Large intestine (tissue), 3 donors: ENCODE data around the gene TLE1. TPM values are rescaled to one million over a fixed set of nuclear protein-coding genes. Genes with fewer than 3 reads are reported as not detected.

Experiments
- DNase-seq, 2 donors: peaks; one replicate each; pipeline versions ENCODE4 v3.0.0 to v3.0.0-alpha.2; 2013
- H3K27ac ChIP-seq: one replicate; pipeline ENCODE4 v1.5.1; 2013; ENCODE audit warnings: low read length
- H3K27me3 ChIP-seq: 2 replicates; pipeline ENCODE4 v1.6.1; 2013; ENCODE audit warnings: low read length; ENCODE audit not compliant: control insufficient read depth, insufficient read depth
- H3K36me3 ChIP-seq: 2 replicates; pipeline ENCODE4 v1.6.1; 2013; ENCODE audit warnings: low read length; ENCODE audit not compliant: control insufficient read depth, insufficient read depth
- H3K4me1 ChIP-seq: one replicate; pipeline ENCODE4 v1.6.1; 2013; ENCODE audit warnings: low read length; ENCODE audit not compliant: control insufficient read depth, insufficient read depth
- H3K4me3 ChIP-seq: one replicate; pipeline ENCODE4 v1.5.1; 2013; ENCODE audit warnings: low read length
- H3K9me3 ChIP-seq: one replicate; pipeline ENCODE4 v1.6.1; 2013; ENCODE audit warnings: mild to moderate bottlenecking, low read depth, low read length, moderate library complexity; ENCODE audit not compliant: control insufficient read depth
- WGBS: methylation state at CpG from one replicate; pipeline ENCODE4 v1.1.5; 2013; ENCODE audit warnings: low lambda C conversion rate; ENCODE audit not compliant: insufficient coverage; 5-methylcytosine and 5-hydroxymethylcytosine counted together
- polyA plus RNA-seq: library from polyadenylated mRNA; unstranded; fragments of 120-200 nt; gene quantifications from one replicate; pipeline ENCODE4 v1.2.1, GENCODE V29; 2013

TLE1 gene
- polyA plus RNA-seq, 1 donor, result 26.7 TPM

- H3K27ac ChIP-seq, result no peak overlapping the region
- no peak overlapping the region for H3K4me3 ChIP-seq
- H3K36me3 ChIP-seq, result peaks cover 3% of the 10 kb centered on the region
- H3K9me3 ChIP-seq, result no peaks in the 10 kb centered on the region
- no peaks in the 10 kb centered on the region for H3K27me3 ChIP-seq
- DNase-seq, result no peak
- H3K4me1 ChIP-seq, result no peaks in the 10 kb centered on the region
Measured at GRCh38 chr9:81578606-81579005, 110.7 kb downstream of the TLE1 start.

DNA sequence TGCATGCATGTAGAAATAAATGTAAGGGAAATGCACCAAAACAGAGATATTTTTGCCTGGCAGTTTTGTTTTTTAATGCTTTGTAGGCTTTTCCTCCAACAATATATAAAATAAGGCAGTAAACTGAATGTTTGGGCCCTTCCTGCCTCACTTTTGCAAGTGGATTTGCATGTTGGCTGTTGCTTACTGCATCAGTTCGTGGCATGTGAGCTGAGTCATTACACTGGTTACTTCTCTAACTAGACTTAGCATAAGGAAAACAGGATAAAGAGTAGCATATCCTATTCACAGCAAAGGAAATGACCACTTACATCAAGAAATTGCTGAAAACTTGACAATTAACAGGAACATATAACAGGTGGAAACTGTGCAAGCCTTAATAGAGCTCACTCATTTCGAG, 113.4 kb downstream of the TLE1 start:
- DNase-seq, result no peak
- no peak overlapping the region for H3K4me3 ChIP-seq
- H3K4me1 ChIP-seq, result no peaks in the 10 kb centered on the region
- no peak overlapping the region for H3K27ac ChIP-seq
- H3K27me3 ChIP-seq, result no peaks in the 10 kb centered on the region
- no peaks in the 10 kb centered on the region for H3K9me3 ChIP-seq
- no peaks in the 10 kb centered on the region for H3K36me3 ChIP-seq
- no CpG with 5 or more reads among the region's 2 CpGs for WGBS

DNA sequence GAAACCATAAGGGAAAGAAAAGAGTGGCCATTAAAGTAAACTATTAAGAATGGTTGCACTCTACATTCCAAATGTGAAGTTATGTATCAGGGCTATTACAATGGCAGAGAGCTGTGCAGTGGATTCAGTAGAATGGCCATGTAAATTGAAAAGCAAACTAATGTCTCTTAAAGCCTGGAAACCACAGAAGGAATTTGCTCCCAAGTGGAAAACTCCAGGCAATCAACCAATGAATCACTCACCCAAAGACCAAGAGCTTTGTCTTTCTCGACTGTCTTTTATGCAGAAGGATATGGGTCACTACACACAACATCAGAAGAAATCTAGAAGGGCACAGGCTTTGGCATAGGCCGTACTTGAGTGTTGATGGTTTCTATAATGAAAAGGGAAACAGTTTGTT, 114.9 kb downstream of the TLE1 start:
- no peaks in the 10 kb centered on the region for H3K9me3 ChIP-seq
- H3K27me3 ChIP-seq, result no peaks in the 10 kb centered on the region
- no peak overlapping the region for H3K27ac ChIP-seq
- 100% methylated on average over 1 of the region's 2 CpGs for WGBS
- H3K4me3 ChIP-seq, result no peak overlapping the region
- no peaks in the 10 kb centered on the region for H3K36me3 ChIP-seq
- no peaks in the 10 kb centered on the region for H3K4me1 ChIP-seq
- no peak for DNase-seq

- no peak overlapping the region for H3K4me3 ChIP-seq
- no peaks in the 10 kb centered on the region for H3K27me3 ChIP-seq
- no peaks in the 10 kb centered on the region for H3K9me3 ChIP-seq
- no peaks in the 10 kb centered on the region for H3K36me3 ChIP-seq
- H3K4me1 ChIP-seq, result no peaks in the 10 kb centered on the region
- no CpG with 5 or more reads among the region's 14 CpGs for WGBS
- DNase-seq, result no peak
- no peak overlapping the region for H3K27ac ChIP-seq
Measured at GRCh38 chr9:81573415-81574321, 115.7 kb downstream of the TLE1 start.

DNA sequence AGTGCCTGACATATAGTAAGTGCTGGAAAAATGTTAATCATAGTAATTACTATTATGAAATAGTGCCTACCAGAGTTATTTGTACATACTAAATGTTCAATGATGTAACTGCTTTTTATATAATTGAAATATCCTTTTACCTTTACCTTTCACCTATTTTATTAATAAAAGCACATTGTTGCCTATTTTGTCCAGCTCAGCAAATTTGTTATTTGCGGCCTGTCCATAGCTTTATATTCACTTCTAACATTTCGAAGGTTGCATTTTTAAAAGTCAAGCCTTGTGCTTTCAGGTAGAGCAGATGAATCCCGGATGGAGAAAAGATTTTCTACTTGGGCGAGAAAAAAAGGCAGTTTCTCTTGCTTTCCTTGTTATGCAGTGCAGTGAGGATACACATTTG, 119.3 kb downstream of the TLE1 start:
- WGBS, result 93% methylated on average over 3 of the region's 4 CpGs
- Histone ChIP-seq H3K27ac (no peak overlapping the region), H3K9me3 (no peaks in the 10 kb centered on the region), H3K4me3 (no peak overlapping the region), H3K4me1 (no peaks in the 10 kb centered on the region), H3K36me3 (no peaks in the 10 kb centered on the region), H3K27me3 (no peaks in the 10 kb centered on the region)
- DNase-seq, result no peak

GRCh38 chr9:81566074-81566698, 123.2 kb downstream of the TLE1 start:
- no peak overlapping the region for H3K27ac ChIP-seq
- no peaks in the 10 kb centered on the region for H3K27me3 ChIP-seq
- H3K4me1 ChIP-seq, result no peaks in the 10 kb centered on the region
- no peak for DNase-seq
- H3K9me3 ChIP-seq, result no peaks in the 10 kb centered on the region
- WGBS, result no CpG with 5 or more reads among the region's 5 CpGs
- no peak overlapping the region for H3K4me3 ChIP-seq
- no peaks in the 10 kb centered on the region for H3K36me3 ChIP-seq

DNA sequence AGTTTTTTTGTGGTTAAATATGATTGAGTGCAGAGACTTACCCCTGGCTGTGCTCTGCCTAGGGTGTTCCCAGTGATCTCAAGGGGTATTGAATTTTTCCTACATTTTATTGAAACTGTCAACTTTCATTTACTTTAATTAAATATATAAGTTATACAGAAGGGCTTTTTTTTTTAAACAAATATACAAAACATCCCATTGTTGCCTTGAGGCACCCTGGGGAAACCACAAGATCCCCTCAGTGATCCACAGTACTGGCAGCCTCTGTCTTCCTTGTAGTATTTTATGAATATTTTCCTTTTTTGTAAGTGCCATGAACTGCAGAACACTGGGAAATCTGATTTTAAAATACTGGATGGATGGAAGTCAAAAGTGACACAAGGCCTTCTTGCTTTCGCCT, 123.7 kb downstream of the TLE1 start:
- H3K4me1 ChIP-seq, result no peaks in the 10 kb centered on the region
- H3K36me3 ChIP-seq, result no peaks in the 10 kb centered on the region
- peak overlapping the region; percentile 22 for H3K27ac ChIP-seq
- no peaks in the 10 kb centered on the region for H3K27me3 ChIP-seq
- H3K9me3 ChIP-seq, result no peaks in the 10 kb centered on the region
- DNase-seq, result no peak
- no peak overlapping the region for H3K4me3 ChIP-seq
- no CpG with 5 or more reads among the region's 1 CpG for WGBS

DNA sequence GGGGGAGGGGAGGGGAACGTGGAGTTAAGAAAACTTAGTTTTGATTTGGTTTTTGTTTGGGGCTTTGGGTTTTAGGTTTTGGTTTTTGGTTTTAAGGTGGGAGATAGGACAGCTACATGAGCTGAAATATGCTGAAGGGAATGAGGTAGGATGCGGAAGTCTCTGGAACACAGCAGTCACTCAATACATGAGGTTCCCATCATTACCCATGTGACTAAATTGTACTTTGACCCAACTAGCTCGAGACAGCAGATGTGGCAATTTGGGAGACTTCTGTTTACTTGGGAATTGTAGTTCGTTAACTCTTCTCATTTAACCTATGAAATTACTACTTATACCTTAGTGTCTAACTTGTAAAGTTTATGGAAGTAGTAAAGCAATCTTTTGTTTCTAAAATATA, 124.2 kb downstream of the TLE1 start:
- H3K27me3 ChIP-seq, result no peaks in the 10 kb centered on the region
- no peaks in the 10 kb centered on the region for H3K4me1 ChIP-seq
- no peaks in the 10 kb centered on the region for H3K36me3 ChIP-seq
- no peak overlapping the region for H3K4me3 ChIP-seq
- no CpG with 5 or more reads among the region's 4 CpGs for WGBS
- DNase-seq, result peak; percentile 78 to 85
- no peaks in the 10 kb centered on the region for H3K9me3 ChIP-seq
- peak overlapping the region; percentile 22 for H3K27ac ChIP-seq

GRCh38 chr9:81564632-81565031, 124.7 kb downstream of the TLE1 start:
- H3K4me1 ChIP-seq, result no peaks in the 10 kb centered on the region
- WGBS, result 94% methylated on average over 2 of the region's 5 CpGs
- H3K9me3 ChIP-seq, result no peaks in the 10 kb centered on the region

GRCh38 chr9:81563739-81564138, 125.6 kb downstream of the TLE1 start:
- Histone ChIP-seq H3K36me3 (no peaks in the 10 kb centered on the region), H3K4me1 (no peaks in the 10 kb centered on the region), H3K27ac (no peak overlapping the region), H3K4me3 (no peak overlapping the region), H3K27me3 (no peaks in the 10 kb centered on the region), H3K9me3 (no peaks in the 10 kb centered on the region)
- no CpG with 5 or more reads among the region's 2 CpGs for WGBS
- DNase-seq, result no peak

More at GRCh38 chr9:81564632-81565031, 124.7 kb downstream of the TLE1 start:
- H3K36me3 ChIP-seq, result no peaks in the 10 kb centered on the region
- no peak overlapping the region for H3K4me3 ChIP-seq
- DNase-seq, result no peak
- no peak overlapping the region for H3K27ac ChIP-seq
- H3K27me3 ChIP-seq, result no peaks in the 10 kb centered on the region
